Measurements from ENCODE around the gene KRT71. TPM values are rescaled to one million over a fixed set of nuclear protein-coding genes. Genes with fewer than 3 reads are reported as not detected.
"Not testable (repeated sequence)": the region's sequence is repeated elsewhere in the genome, so short reads cannot be mapped to it uniquely, and the experiment has no call there.

KRT71 gene
- total RNA-seq, 2 experiments from 2014 or later: not detected

- no peak for DNase-seq
- intact Hi-C loops (cut with micrococcal nuclease): no loop called here
- CTCF ChIA-PET: no interaction called here
- Mint-ChIP-seq H3K9me3 (no peaks in the 10 kb centered on the region), H3K27ac (no peak overlapping the region), H3K4me3 (no peak overlapping the region), H3K4me1 (ENCODE audit: low read depth) (no peaks in the 10 kb centered on the region), H3K36me3 (ENCODE audit: low read depth) (no peaks in the 10 kb centered on the region), H3K27me3 (ENCODE audit: low read depth) (no peaks in the 10 kb centered on the region)
Measured at GRCh38 chr12:52517888-52518287, 35.1 kb downstream of the KRT71 start.

DNA sequence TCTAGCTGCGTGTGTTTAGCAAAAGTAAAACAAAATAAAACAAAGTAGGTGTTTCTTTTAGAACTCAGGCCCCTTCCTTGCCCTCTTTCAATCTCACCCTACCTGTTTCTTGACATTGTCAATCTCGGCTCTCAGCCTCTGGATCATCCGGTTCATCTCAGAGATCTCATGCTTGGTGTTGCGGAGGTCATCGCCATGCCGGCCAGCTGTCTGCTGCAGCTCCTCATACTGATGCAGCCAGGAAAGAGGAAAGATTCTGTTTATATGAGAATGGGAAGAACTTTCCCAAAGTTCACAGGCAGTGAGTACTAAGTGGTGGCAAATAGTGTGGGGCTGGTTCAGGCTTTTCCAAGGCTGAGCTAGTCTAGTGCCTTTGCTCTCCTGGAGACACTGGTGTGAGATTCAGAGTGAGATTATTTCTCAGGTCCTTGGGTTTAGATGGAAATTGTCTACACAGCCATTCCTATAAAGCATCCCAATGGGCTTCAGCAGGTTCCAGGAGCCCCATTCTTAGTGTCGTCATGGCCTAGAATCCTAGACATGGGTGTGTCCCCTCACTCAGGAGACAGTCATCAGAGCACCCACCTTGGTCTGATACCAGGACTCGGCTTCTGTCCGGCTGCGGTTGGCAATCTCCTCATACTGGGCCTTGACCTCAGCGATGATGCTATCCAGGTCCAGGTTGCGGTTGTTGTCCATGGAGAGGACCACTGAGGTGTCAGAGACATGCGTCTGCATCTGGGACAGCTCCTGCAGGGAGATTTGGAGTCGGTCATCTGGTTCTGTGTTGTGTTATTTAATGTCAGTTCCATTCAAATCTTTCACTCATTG, 35.7 kb downstream of the KRT71 start:
- no peaks in the 10 kb centered on the region for H3K36me3 Mint-ChIP-seq (ENCODE audit: low read depth)
- H3K9me3 Mint-ChIP-seq: no peaks in the 10 kb centered on the region
- H3K27me3 Mint-ChIP-seq (ENCODE audit: low read depth): no peaks in the 10 kb centered on the region
- intact Hi-C loops (cut with micrococcal nuclease): no loop called here
- no peak overlapping the region for H3K27ac Mint-ChIP-seq
- no peak for DNase-seq
- CTCF ChIA-PET: interaction anchor here (0.9 to 1.7 kb wide), 3 partner anchors 9 to 238 kb away, joined by 3 to 5 read pairs (median 4); no protein-coding TSS in a partner anchor
- H3K4me1 Mint-ChIP-seq (ENCODE audit: low read depth): no peaks in the 10 kb centered on the region
- no peak overlapping the region for H3K4me3 Mint-ChIP-seq

DNA sequence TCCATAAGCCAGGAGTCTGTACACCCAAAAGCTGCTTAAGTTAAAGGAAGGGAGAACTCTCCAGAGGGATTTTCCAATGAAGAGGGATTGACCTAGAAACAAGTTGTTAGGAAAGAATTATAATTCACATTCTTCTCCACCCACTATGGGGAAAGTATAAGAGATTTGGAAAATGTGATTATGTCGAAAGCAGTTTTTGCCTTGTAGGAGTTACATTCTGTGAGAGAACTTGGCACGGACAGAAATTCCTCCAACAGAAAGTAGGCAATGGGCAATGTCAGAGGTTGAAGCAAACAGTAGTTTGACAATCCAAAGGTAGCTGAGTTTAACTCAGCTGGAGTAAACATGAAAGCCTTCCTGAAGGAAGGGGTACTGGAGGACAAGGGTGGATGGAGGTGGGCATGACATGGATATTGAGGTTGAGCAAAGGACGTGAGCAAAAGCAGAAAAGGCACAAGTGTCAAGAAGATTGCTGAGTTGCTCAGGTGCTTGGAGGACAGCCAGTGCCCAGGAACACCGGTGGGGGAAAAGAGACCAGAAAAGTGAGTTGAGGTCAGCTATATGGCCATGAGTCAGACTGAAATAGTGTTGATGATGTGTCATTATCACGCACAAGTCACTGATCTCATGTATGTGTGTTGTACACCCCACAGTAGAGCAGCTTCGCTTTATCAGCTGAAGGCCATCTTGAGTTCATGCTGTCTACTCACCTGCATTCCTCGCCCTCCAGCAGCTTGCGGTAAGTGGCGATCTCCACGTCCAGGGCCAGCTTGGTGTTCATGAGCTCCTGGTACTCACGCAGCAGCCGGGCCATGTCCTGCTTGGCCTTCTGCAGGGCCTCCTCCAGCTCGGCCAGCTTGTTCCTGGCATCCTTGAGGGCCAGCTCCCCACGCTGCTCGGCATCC, 36.8 kb downstream of the KRT71 start:
- Mint-ChIP-seq H3K27ac (no peak overlapping the region), H3K4me3 (no peak overlapping the region), H3K9me3 (peaks cover 3% of the 10 kb centered on the region), H3K4me1 (ENCODE audit: low read depth) (no peaks in the 10 kb centered on the region), H3K27me3 (ENCODE audit: low read depth) (peaks cover 4% of the 10 kb centered on the region), H3K36me3 (ENCODE audit: low read depth) (no peaks in the 10 kb centered on the region)
- CTCF ChIA-PET: interaction anchor here (0.9 to 1.7 kb wide), 3 partner anchors 8 to 237 kb away, joined by 3 to 5 read pairs (median 4); no protein-coding TSS in a partner anchor
- intact Hi-C loops (cut with micrococcal nuclease): no loop called here
- no peak for DNase-seq

GRCh38 chr12:52515319-52515646, 37.7 kb downstream of the KRT71 start:
- Mint-ChIP-seq H3K27ac (no peak overlapping the region), H3K4me3 (no peak overlapping the region), H3K27me3 (ENCODE audit: low read depth) (peaks cover 5% of the 10 kb centered on the region), H3K4me1 (ENCODE audit: low read depth) (no peaks in the 10 kb centered on the region), H3K9me3 (peaks cover 4% of the 10 kb centered on the region), H3K36me3 (ENCODE audit: low read depth) (no peaks in the 10 kb centered on the region)
- no peak for DNase-seq
- intact Hi-C loops (cut with micrococcal nuclease): no loop called here
- CTCF ChIA-PET: no interaction called here

DNA sequence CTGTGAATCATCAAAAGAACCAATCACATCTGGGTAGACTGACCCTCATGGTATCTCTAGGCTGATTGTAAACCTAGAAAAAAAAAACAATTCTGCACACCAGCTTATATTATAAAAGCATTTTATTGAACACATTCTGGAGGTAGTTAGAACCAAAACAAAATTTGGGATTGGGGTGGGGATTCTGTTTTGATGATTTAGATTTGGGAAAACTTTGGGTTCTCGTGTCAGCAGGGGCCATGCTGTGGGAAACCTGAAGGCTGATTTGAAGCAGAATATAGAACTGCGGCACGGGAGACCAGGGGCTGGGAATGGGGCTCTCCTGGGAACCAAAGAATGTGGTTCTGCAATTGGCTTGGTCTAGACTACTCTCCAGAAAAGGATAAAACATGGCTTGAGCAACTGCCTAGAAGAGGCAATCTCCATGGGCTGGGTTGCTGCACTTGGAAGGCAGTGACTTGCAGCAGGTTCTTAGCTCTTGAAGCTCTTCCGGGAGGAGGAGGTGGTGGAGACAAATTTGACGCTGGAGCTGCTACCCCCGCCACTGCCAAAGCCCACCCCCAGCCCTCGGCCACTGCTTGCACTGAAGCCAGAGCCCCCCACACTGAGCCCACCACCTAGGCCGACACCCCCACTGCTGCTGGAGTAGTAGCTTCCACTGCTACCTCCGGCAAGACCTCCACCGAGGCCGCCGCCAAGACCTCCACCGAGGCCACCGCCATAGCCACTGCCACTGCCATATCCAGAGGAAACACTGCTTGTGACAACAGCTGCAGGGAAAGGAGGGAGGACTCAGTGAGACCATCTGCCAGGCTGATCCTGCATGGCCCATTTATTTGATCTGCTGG, 38.2 kb downstream of the KRT71 start:
- Mint-ChIP-seq H3K4me1 (ENCODE audit: low read depth) (no peaks in the 10 kb centered on the region), H3K36me3 (ENCODE audit: low read depth) (no peaks in the 10 kb centered on the region), H3K9me3 (peaks cover 6% of the 10 kb centered on the region), H3K27me3 (ENCODE audit: low read depth) (peaks cover 9% of the 10 kb centered on the region), H3K4me3 (no peak overlapping the region), H3K27ac (no peak overlapping the region)
- DNase-seq: no peak
- intact Hi-C loops (cut with micrococcal nuclease): no loop called here
- CTCF ChIA-PET: no interaction called here

DNA sequence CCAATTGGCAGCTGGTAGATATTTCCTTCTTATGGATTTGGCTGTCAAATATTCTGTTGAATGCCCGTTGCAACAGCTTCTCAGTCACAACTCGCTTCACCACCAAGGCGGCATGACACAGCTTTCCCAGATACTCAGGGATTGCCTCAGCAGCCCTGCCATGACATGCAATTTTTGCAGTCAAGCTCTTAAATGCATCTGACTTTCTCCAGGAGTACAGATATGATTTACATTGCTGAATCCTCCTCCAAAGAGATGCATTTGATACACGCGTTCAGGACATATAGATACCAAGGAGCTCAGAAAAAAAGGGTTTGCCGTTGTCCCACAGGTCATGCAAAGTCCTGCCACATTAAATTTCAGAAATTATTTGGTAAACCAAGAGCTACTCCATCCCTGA, 39.2 kb downstream of the KRT71 start:
- no peaks in the 10 kb centered on the region for H3K4me1 Mint-ChIP-seq (ENCODE audit: low read depth)
- no peaks in the 10 kb centered on the region for H3K36me3 Mint-ChIP-seq (ENCODE audit: low read depth)
- no peak for DNase-seq
- H3K4me3 Mint-ChIP-seq: no peak overlapping the region
- peaks cover 10% of the 10 kb centered on the region for H3K27me3 Mint-ChIP-seq (ENCODE audit: low read depth)
- no peak overlapping the region for H3K27ac Mint-ChIP-seq
- CTCF ChIA-PET: no interaction called here
- peaks cover 6% of the 10 kb centered on the region for H3K9me3 Mint-ChIP-seq
- intact Hi-C loops (cut with micrococcal nuclease): no loop called here

- peaks cover 3% of the 10 kb centered on the region for H3K4me1 Mint-ChIP-seq (ENCODE audit: low read depth)
- CTCF ChIA-PET: interaction anchor here (0.9 to 3.2 kb wide), 4 partner anchors 9 to 351 kb away, joined by 3 to 11 read pairs (median 4); partner anchors contain the start of gene KRT5
- no peak overlapping the region for H3K4me3 Mint-ChIP-seq
- intact Hi-C loops (cut with micrococcal nuclease): loop anchor here (10.0 kb wide), 2 partner anchors 133 to 353 kb away; no protein-coding TSS in a partner anchor
- no peaks in the 10 kb centered on the region for H3K36me3 Mint-ChIP-seq (ENCODE audit: low read depth)
- H3K9me3 Mint-ChIP-seq: peaks cover 7% of the 10 kb centered on the region
- peaks cover 35% of the 10 kb centered on the region for H3K27me3 Mint-ChIP-seq (ENCODE audit: low read depth)
- no peak overlapping the region for H3K27ac Mint-ChIP-seq
- DNase-seq: no peak
Measured at GRCh38 chr12:52508211-52508610, 44.7 kb downstream of the KRT71 start.

- Mint-ChIP-seq H3K27ac (no peak overlapping the region), H3K4me1 (ENCODE audit: low read depth) (peaks cover 3% of the 10 kb centered on the region), H3K36me3 (ENCODE audit: low read depth) (no peaks in the 10 kb centered on the region), H3K27me3 (ENCODE audit: low read depth) (peaks cover 35% of the 10 kb centered on the region), H3K9me3 (peaks cover 8% of the 10 kb centered on the region), H3K4me3 (no peak overlapping the region)
- DNase-seq: no peak
- intact Hi-C loops (cut with micrococcal nuclease): loop anchor here (10.0 kb wide), 2 partner anchors 132 to 352 kb away; no protein-coding TSS in a partner anchor
- CTCF ChIA-PET: interaction anchor here (0.7 to 3.2 kb wide), 8 partner anchors 10 to 364 kb away, joined by 3 to 11 read pairs (median 3); partner anchors contain the start of gene KRT5
Measured at GRCh38 chr12:52506858-52507715, 45.9 kb downstream of the KRT71 start.

DNA sequence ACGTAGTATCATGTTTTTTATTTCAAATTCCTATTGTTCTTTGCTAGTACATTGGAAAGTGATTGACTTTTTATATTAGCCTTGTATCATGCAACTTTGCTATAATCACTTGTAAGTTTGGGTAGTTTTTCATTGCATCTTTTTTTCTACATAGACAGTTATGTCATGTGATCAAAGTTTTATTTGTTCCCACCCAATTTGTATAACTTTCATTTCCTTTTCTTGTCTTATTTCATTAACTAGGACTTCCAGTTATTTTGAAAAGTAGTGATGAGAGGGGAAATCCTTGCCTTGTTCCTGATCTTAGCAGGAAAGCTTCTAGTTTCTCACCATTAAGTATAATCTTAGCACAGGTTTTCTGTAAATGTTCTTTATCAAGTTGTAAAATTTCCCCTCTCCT, 50.1 kb downstream of the KRT71 start:
- H3K36me3 Mint-ChIP-seq (ENCODE audit: low read depth): no peaks in the 10 kb centered on the region
- H3K27me3 Mint-ChIP-seq (ENCODE audit: low read depth): peaks cover 21% of the 10 kb centered on the region
- intact Hi-C loops (cut with micrococcal nuclease): loop anchor here (10.0 kb wide), 2 partner anchors 128 to 348 kb away; no protein-coding TSS in a partner anchor
- CTCF ChIA-PET: interaction anchor here (0.7 kb wide), 1 partner anchor 13 kb away, joined by 3 read pairs; no protein-coding TSS in a partner anchor
- peaks cover 3% of the 10 kb centered on the region for H3K4me1 Mint-ChIP-seq (ENCODE audit: low read depth)
- H3K9me3 Mint-ChIP-seq: peaks cover 2% of the 10 kb centered on the region
- no peak overlapping the region for H3K4me3 Mint-ChIP-seq
- no peak overlapping the region for H3K27ac Mint-ChIP-seq
- no peak for DNase-seq

DNA sequence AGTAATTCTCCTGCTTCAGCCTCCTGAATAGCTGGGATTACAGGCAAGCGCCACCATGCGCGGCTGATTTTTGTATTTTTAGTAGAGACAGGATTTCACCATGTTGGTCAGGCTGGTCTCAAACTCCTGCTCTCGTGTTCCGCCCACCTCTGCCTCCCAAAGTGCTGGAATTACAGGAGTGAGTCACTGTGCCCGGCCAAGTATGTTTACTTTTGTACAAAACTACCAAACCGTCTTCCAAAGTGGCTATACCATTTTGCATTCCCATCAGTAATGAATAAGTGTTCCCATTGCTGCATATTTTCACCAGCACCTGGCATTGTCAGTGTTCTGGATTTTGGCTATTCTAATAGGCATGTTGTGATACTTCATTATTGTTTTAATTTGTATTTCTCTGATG, 51.5 kb downstream of the KRT71 start:
- Mint-ChIP-seq H3K27ac (no peak overlapping the region), H3K36me3 (ENCODE audit: low read depth) (no peaks in the 10 kb centered on the region), H3K9me3 (peaks cover 2% of the 10 kb centered on the region), H3K4me3 (no peak overlapping the region), H3K4me1 (ENCODE audit: low read depth) (no peaks in the 10 kb centered on the region), H3K27me3 (ENCODE audit: low read depth) (peaks cover 12% of the 10 kb centered on the region)
- no peak for DNase-seq
- CTCF ChIA-PET: no interaction called here
- intact Hi-C loops (cut with micrococcal nuclease): loop anchor here (10.0 kb wide), 2 partner anchors 127 to 347 kb away; no protein-coding TSS in a partner anchor

- H3K27ac Mint-ChIP-seq; H3K4me3 Mint-ChIP-seq; DNase-seq; H3K9me3 Mint-ChIP-seq; H3K4me1 Mint-ChIP-seq (ENCODE audit: low read depth); H3K36me3 Mint-ChIP-seq (ENCODE audit: low read depth); H3K27me3 Mint-ChIP-seq (ENCODE audit: low read depth): not testable (repeated sequence)
- intact Hi-C loops (cut with micrococcal nuclease): loop anchor here (10.0 kb wide), 2 partner anchors 126 to 346 kb away; no protein-coding TSS in a partner anchor
- CTCF ChIA-PET: interaction anchor here (1.2 to 1.4 kb wide), 2 partner anchors 370 to 384 kb away, joined by 3 to 6 read pairs; no protein-coding TSS in a partner anchor
Measured at GRCh38 chr12:52500574-52500973, 52.4 kb downstream of the KRT71 start.

All from activated naive CD4-positive, alpha-beta T cell treated with anti-CD3 and anti-CD28 coated beads for 36 hours (primary cell).